ENCODE measurements around the gene CLDN16.

Gene CLDN16

DNA sequence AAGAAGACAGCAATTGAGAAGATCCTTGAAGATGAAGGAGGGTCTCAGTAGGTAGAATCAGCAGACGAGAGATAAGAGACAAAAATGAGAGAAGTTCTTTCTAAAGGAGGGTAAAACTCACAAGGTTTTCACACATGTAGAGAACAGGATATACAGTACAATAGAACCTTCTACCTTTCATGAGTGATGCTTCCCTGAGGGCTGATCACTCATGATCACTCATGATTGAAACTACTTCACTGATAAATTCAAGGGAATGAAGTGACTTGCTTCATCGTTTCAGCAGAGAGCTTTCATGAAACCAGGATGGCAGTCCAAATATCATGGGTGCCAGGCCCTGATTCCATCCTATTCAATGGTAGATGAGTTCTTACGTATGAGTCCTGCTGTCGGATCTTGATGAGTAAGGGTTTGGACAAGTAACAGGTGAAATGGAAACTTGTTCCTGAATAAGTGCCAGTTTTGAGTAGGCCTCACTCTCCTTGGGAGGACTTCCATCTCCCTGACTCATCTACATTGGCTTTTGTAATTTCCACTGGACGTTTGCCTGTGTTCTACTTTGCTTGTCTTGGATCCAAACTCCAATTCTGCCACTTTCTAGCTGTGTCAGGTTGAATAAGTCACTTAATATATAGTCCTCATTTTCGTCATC, 9.6 kb upstream of the CLDN16 start:
- DNase-seq: no peak

GRCh38 chr3:190380184-190380583, 7.8 kb upstream of the CLDN16 start:
- DNase-seq: no peak

- no peak for DNase-seq
Measured at GRCh38 chr3:190381441-190381840, 6.5 kb upstream of the CLDN16 start.

GRCh38 chr3:190382082-190382481, 5.9 kb upstream of the CLDN16 start:
- DNase-seq: no peak

- DNase-seq: peak in 2 of 58 donors; percentile 2 to 5
Measured at GRCh38 chr3:190384309-190384756, 3.6 kb upstream of the CLDN16 start.

DNA sequence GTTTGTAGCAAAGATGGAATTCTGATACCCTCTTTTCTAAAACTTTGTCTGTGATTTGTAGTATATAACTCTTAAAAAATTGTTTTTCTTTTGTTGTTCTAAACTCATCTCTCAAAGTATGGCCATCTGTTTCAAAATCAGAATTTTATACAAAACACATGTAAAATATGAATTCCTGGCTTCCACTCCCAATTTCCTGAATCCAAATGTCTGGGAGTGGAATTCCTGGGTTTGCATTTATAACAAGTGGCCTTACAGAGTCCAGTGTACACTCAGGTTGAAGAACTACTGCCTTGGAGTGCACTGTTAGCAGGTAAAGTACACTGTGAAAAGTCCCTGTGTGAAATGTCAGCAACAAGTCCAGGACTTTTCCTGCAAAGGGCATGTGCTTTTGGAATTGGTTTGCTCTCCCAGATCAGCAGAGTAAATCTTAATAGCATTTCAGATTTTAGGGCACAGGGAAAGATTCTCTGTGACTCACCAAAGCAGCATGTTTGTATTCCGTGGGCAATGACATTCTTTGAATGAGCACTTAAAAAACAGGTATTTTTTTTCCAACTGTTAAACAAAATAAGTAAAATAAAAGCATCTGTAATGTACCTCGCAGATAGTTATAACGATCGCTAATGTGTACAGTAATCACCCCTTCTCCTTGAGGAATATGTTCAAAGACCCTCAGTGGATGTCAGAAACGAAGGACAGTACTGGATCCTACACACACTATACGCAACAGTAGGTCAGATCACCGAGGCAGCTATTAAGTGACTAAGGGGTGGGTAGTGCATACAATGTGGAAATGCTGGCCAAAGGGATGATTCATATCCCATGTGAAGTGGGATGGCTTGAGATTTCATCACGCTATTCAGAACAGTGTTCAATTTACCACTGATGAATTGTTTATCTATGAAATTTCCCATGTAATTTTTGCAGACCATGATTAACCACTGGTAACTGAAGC, 2.0 kb upstream of the CLDN16 start:
- no peak for DNase-seq

DNA sequence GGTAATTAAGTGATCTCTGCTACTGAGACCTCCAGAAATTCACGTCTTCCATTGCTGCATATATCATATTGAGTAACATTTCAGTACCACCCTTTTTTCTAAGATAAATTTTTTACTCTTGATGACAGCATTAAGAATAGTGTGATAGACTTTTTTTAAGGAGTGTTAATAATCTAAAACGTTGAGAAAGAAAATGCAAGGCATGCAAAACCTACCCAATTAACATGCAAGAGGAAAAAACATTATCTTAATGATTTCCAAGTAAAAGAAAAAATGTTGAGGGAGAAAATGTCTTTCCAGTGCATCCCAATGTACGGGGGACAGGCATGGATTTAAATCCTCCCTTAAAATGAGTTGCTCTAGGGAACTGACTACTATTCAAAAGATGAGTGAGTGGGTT, 740 bp downstream of the CLDN16 start:
- no peak for DNase-seq

DNA sequence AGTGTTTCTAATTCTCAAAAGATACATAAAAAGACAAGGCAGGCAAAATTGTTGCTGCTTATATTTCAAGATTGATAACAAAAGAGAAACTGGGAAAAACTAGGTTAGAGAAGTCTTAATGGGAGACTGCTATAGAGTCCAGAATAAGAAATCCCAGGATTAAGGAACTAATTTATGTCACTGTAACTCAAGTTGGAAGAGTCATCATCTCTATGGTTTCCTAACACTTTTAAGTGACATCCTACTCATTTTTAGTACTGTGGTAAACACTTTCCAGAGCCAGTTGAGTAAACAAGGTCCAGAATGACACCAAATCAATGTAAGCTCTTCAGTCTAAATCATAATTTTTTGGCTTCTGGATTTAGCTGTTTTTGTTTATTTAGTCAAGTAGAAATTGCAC, 8.0 kb downstream of the CLDN16 start:
- no peak for DNase-seq

DNA sequence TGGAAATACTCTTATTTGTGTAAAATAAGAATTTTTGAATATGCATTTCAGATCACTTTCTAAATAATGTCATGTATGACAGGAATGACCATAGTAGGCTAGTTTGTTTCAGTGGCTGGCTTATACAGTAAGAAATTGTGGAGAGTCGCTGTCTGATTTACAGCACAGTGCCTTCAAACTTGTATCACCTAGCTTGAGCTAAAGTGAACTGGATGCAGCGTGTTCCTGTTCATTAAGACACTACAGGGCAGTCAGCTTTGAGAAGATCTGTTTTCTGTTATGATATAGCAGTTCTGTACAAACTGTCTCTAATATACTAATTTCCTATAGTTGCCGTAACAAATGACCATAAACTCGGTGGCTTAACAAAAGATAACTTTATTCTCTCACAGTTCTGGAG, 9.9 kb downstream of the CLDN16 start:
- DNase-seq: no peak

DNA sequence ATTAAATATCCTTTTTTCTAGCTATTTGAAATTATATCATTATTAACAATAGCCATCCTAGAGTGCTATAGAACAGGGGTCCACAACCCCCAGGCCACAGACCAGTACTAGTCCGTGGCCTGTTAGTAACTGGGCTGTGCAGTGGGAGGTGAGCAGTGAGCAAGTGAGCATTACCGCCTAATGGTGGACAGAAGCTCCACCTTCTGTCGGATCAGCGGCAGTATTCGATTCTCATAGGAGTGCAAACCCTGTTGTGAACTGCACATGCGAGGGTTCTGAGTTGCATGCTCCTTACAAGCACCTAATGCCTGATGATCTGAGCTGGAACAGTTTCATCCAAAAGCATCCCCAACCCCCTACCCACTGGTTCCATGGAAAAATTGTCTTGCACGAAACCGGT, 11.7 kb downstream of the CLDN16 start:
- no peak for DNase-seq

GRCh38 chr3:190401963-190402362, 14.0 kb downstream of the CLDN16 start:
- DNase-seq: no peak

- no peak for DNase-seq
Measured at GRCh38 chr3:190404715-190405114, 16.8 kb downstream of the CLDN16 start.

DNA sequence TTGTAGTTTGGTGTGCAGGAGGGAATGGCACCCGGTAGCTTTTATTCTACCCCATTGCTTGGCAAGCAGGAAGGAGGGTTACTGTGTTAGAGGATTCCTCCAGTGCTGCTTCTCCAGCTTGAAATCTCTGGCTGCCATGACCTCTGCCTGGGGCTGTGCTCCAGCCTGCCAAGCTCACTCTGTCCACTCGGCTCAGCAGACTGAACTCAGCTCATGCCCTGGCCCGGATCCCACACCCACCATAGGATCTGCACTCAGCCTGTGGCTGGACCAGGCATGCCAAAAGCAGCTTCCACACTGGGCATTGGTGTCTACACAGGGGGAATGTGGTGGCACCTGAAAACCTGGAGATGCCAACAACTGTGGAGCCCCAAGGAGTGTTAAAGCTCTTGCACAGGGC, 26.3 kb downstream of the CLDN16 start:
- no peak for DNase-seq

DNA sequence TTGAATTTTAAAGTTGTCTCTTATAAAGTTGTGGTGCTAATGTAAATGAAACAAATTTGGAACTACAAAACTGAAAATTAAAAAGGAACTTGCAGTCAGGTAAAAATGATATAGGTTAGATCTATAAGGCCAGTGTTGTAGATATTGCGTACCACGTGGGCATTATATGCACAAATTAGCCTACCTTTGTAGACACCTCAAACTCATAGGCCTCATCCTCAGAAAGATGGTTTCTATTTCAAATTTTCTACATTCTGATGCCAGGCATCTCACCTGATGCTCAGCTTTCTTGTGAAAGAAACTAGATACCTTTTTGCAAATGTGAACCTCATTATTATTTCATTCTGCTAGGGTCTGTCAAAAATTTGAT, 36.1 kb downstream of the CLDN16 start:
- no peak for DNase-seq

DNA sequence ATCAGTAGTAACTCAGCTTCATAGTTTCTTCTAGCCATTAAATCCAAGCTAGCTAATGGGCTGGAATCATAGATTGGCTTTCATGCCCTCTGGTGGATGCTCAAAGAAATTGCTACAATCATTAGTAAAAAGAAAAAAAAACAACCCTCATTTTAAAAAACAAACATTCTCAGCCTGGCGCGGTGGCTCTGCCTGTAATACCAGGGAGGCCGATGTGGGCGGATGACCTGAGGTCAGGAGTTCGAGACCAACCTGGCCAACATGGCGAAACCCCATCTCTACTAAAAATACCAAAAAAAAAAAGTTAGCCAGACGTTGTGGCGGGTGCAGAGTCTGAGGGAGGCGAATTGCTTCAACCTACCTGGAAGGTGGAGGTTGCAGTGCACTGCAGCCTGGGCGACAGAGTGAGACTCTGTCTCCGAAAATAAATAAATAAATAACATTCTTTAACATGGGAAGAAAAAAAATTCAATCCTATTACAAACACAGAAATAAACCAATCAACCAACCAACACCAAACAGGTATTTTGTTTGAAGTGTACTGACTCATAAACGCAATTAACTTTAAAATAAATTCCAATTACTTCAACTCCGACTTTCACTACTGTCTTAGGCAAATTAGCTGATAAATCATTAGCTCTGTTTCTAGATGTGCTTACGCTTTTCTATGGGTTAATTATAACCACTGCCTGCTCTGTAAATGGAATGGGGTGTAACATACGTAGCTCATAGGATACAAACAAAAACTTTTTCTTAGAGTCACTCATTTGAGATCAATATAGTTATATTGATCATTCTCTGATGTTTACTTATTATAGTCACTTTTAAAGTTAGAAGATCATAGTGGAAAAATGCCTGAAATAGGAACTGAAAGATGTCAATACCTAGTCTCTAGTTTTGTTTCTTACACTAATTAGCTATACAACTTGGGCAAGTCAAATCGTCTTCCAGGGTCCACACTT, 36.8 kb downstream of the CLDN16 start:
- DNase-seq: peak in 38 of 58 donors; percentile 1 to 42 (median 12)

DNA sequence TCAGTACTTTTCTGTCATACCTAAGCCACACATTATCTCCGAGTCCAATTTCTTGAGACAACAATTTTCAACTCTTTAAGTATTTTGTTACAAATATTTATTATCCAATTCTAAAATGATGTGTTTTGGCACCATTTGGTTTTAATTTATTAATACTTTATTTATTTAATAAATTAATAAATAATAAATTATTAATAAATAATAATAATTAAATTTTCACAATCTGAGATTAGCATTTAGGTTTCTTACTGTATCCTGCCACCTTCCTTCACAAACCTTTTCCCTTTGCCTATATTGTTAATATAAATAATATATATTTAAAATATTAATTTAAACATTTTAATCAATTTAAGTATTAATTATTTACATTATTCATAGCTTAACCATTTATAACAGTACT, 37.9 kb downstream of the CLDN16 start:
- no peak for DNase-seq

DNA sequence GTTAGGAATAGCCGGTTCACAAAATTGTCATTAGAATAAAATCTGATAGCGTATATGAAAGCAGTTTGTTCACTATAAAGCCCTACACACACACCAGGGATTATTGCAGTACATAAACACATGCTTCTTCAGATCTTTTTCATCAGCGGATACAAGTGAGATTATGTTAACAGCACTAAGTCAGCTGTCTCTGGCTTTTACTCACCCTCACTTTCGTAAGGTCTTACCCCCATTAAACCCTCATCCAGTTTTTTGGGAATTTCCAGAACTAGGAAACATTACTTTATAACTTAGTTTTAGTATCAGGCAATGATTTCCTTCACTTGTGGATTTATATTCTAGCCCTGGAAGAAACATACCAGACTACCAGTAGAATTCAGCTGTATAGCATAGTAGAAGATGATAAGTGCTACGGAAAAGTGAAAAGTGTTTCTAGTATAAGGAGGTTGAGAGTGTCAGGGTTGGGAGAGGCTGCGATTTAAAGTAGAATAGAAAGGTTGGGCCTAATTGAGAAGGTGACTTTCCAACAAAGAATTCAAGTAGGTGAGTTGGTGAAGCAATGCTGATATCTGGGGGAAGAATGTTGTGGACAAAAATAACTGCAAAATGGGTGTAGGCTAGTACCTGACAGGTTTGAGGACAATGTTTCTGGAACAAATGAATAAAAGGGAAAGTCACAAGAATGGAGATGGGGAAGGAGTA, 39.0 kb downstream of the CLDN16 start:
- no peak for DNase-seq

DNA sequence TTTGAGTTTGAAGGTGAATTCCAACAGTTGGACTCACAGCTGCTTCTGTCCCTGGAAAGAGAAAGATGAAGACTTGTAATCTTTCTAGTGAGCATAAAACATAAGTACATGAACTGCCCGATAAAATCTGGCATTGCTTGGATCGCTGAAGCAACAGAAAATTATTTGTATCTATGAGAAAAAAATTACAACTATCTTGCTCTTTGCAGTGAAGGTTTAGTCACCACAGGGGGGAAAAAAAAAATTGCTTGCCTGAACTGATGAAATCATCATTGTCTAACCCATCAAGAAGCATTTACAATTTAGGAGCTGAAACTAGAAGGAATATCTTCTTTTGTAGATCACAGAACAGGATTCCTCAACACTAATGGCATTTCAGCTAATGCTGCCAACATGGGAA, 41.7 kb downstream of the CLDN16 start:
- no peak for DNase-seq

DNA sequence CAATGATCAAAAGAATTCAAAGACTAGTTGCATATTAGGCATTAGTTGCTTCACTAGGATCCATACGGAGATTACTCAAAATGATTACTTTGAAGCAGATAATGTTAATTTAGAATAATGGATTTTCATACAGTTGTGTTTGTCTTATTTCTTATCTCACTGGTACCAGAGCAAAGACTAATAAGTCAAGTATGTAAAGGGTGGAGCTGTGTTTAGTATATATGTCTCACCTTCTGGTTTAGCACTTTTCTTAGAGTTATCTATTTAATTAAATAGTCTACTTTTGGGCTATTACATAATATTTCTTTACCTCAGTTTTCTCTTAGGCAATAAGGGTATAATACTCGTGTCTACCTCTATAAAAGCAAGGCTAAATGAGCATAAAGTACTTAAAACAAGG, 42.9 kb downstream of the CLDN16 start:
- no peak for DNase-seq

- DNase-seq: no peak
Measured at GRCh38 chr3:190432216-190432615, 44.3 kb downstream of the CLDN16 start.

- no peak for DNase-seq
Measured at GRCh38 chr3:190433626-190434025, 45.7 kb downstream of the CLDN16 start.

All from anterior cingulate cortex (tissue), 58 donors.